ENCODE results near the gene NR3C1. TPM values are rescaled to one million over a fixed set of nuclear protein-coding genes. Genes with fewer than 3 reads are reported as not detected.

NR3C1 gene
- total and polyA plus RNA-seq, 2 of the 4 experiments (the other 2 are of a cell fraction): 13.7 to 77.4 TPM

DNA sequence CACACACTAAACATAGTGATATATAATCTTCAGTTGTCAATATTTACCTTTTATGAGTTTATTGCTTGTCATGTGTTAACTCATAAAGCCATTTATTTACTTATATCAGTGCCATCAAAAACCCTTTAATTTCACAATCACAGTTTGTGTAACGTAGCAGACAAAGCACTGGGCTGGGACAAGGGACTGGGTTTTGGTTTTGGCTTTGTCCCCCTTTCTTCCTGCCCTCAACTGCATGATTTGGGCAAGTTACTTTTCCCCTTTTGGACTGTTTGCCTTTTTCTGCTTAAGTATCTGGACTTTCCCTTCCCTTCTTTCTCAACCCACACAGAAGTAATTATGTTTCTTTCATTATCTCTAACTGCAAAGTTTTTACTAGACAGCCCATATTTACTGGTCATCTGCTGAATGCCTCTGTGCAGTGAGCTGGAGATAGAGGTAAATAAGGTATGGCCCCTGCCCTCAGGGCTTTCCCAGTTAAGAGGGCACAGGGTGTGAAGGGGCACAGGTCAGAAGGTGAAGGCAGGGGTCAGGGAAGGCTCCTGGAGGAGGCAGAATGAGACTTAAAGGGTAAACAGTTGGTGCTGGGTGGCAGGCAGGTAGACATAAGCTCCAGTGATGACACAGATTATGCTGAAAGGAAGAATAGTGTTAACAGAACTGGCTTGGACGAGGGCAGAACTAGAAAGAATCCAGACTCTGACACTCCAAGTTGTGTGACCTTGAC lies 14.8 kb upstream of the NR3C1 start:
- no peak overlapping the region for H2BK15ac ChIP-seq (ENCODE audit: low read depth, low read length)
- H3K9me3 ChIP-seq (ENCODE audit: control insufficient read depth, insufficient read depth, low read length): no peaks in the 10 kb centered on the region
- TF ChIP-seq POLR2A (IDR thresholded peaks at IDR 0.05; ENCODE audit: low read depth, low read length) (no peak), MXI1 (IDR thresholded peaks at IDR 0.05; ENCODE audit: borderline replicate concordance, low read depth, low read length) (no peak), CHD1 (IDR thresholded peaks at IDR 0.05; ENCODE audit: low read depth, low read length) (no peak), FOS (IDR thresholded peaks at IDR 0.05; ENCODE audit: low read depth, low read length) (no peak), SMC3 (IDR thresholded peaks at IDR 0.05; ENCODE audit: low read depth, low read length) (no peak), MAFK (IDR thresholded peaks at IDR 0.05; ENCODE audit: low read depth, low read length) (no peak), RFX5 (IDR thresholded peaks at IDR 0.05; ENCODE audit: low read depth, low read length) (no peak), RAD21 (IDR thresholded peaks at IDR 0.05; ENCODE audit: low read length) (no peak), MAZ (IDR thresholded peaks at IDR 0.05; ENCODE audit: borderline replicate concordance, low read depth, low read length) (no peak), BHLHE40 (IDR thresholded peaks at IDR 0.05; ENCODE audit: low read depth, low read length) (no peak), RCOR1 (IDR thresholded peaks at IDR 0.05; ENCODE audit: insufficient replicate concordance, low read length) (no peak), NFE2L2 (IDR thresholded peaks at IDR 0.05; ENCODE audit: low read depth, low read length) (no peak), CEBPB (IDR thresholded peaks at IDR 0.05; ENCODE audit: low read depth, low read length) (no peak)
- TF ChIP-seq, protein P1, sequence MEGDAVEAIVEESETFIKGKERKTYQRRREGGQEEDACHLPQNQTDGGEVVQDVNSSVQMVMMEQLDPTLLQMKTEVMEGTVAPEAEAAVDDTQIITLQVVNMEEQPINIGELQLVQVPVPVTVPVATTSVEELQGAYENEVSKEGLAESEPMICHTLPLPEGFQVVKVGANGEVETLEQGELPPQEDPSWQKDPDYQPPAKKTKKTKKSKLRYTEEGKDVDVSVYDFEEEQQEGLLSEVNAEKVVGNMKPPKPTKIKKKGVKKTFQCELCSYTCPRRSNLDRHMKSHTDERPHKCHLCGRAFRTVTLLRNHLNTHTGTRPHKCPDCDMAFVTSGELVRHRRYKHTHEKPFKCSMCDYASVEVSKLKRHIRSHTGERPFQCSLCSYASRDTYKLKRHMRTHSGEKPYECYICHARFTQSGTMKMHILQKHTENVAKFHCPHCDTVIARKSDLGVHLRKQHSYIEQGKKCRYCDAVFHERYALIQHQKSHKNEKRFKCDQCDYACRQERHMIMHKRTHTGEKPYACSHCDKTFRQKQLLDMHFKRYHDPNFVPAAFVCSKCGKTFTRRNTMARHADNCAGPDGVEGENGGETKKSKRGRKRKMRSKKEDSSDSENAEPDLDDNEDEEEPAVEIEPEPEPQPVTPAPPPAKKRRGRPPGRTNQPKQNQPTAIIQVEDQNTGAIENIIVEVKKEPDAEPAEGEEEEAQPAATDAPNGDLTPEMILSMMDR (conservative IDR thresholded peaks at IDR 0.05; ENCODE audit: low read depth, low read length): no peak
- TF ChIP-seq, protein P2, sequence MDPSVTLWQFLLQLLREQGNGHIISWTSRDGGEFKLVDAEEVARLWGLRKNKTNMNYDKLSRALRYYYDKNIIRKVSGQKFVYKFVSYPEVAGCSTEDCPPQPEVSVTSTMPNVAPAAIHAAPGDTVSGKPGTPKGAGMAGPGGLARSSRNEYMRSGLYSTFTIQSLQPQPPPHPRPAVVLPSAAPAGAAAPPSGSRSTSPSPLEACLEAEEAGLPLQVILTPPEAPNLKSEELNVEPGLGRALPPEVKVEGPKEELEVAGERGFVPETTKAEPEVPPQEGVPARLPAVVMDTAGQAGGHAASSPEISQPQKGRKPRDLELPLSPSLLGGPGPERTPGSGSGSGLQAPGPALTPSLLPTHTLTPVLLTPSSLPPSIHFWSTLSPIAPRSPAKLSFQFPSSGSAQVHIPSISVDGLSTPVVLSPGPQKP (IDR thresholded peaks at IDR 0.05; ENCODE audit: borderline replicate concordance, low read depth, low read length): no peak
- TF ChIP-seq, protein P3, sequence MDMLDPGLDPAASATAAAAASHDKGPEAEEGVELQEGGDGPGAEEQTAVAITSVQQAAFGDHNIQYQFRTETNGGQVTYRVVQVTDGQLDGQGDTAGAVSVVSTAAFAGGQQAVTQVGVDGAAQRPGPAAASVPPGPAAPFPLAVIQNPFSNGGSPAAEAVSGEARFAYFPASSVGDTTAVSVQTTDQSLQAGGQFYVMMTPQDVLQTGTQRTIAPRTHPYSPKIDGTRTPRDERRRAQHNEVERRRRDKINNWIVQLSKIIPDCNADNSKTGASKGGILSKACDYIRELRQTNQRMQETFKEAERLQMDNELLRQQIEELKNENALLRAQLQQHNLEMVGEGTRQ (IDR thresholded peaks at IDR 0.05; ENCODE audit: low read depth, low read length): no peak
- no peak overlapping the region for H3K14ac ChIP-seq (replicated peaks; ENCODE audit: low read depth, low read length)
- H2BK120ac ChIP-seq (ENCODE audit: low read depth, low read length): no peak overlapping the region
- dilution Hi-C loops (cut with HindIII; ENCODE audit: low sequenced_read_pairs, unreplicated experiment) (no loop called here), in situ Hi-C loops (cut with MboI; ENCODE audit: low sequenced_read_pairs) (no loop called here), intact Hi-C loops (cut with micrococcal nuclease) (no loop called here)
- H3K9ac ChIP-seq (ENCODE audit: low read depth, low read length): no peak overlapping the region
- H2BK20ac ChIP-seq (ENCODE audit: low read depth, low read length): no peak overlapping the region
- no peaks in the 10 kb centered on the region for H3K27me3 ChIP-seq (ENCODE audit: control insufficient read depth, insufficient read depth, low read length)
- no peak overlapping the region for H2AK9ac ChIP-seq (replicated peaks; ENCODE audit: low read depth, low read length, poor library complexity)
- no peaks in the 10 kb centered on the region for H3K79me1 ChIP-seq (ENCODE audit: low read depth in 1 of 2, low read length in 2 of 2)
- H4K8ac ChIP-seq (ENCODE audit: low read depth in 2 of 2, low read length in 2 of 2): no peak overlapping the region
- H3K4me2 ChIP-seq (ENCODE audit: low read depth, low read length): no peak overlapping the region
- no peaks in the 10 kb centered on the region for H3K9me1 ChIP-seq (ENCODE audit: insufficient read depth, low read length)
- ChIA-PET POLR2A (ENCODE audit: unreplicated experiment) (no interaction called here), CTCF (interaction anchor here (0.7 kb wide), 1 partner anchor 501 kb away, joined by 3 read pairs; no protein-coding TSS in a partner anchor)
- no TSS peak for BruUV-seq (replicated peaks)
- no peak overlapping the region for H4K91ac ChIP-seq (ENCODE audit: insufficient read depth, low read depth, low read length)
- no peak overlapping the region for H3K56ac ChIP-seq (ENCODE audit: extremely low read depth, insufficient read depth, low read length)
- no peaks in the 10 kb centered on the region for H3K4me1 ChIP-seq (ENCODE audit: control insufficient read depth, insufficient read depth, low read length)
- H3K27ac ChIP-seq (ENCODE audit: insufficient read depth, low read length): no peak overlapping the region
- 0 out of 2 replicates have a peak overlapping the region, but pooled peaks have one; percentile 3 for H2AK5ac ChIP-seq (ENCODE audit: low read depth, low read length)
- DNase-seq (no peak), ATAC-seq (ENCODE audit: low read depth) (no peak)
- no peak overlapping the region for H3K18ac ChIP-seq (ENCODE audit: low read depth, low read length)
- no peak overlapping the region for H3K4ac ChIP-seq (ENCODE audit: low read depth, low read length)
- H2BK5ac ChIP-seq (ENCODE audit: low read depth, low read length, poor library complexity, severe bottlenecking): no peak overlapping the region
- H4K20me1 ChIP-seq (ENCODE audit: insufficient read depth, low read length): no peaks in the 10 kb centered on the region
- no peaks in the 10 kb centered on the region for H3K36me3 ChIP-seq (ENCODE audit: control insufficient read depth, insufficient read depth, low read length)
- H4K5ac ChIP-seq (ENCODE audit: low read depth, low read length): no peak overlapping the region
- WGBS, 2 experiments (ENCODE audit: extremely low coverage in 2 of 2, insufficient read length in 1 of 2): no CpG with 5 or more reads among the region's 2 CpGs
- H3K23ac ChIP-seq (ENCODE audit: low read depth, low read length): no peak overlapping the region
- H2AFZ ChIP-seq (replicated peaks; ENCODE audit: low read length, poor library complexity): no peak overlapping the region
- no peak overlapping the region for H3K4me3 ChIP-seq (ENCODE audit: insufficient read depth, low read depth, low read length)
